Aorta (tissue), 5 donors: ENCODE results near the gene AARSD1. TPM values are rescaled to one million over a fixed set of nuclear protein-coding genes. Genes with fewer than 3 reads are reported as not detected.

Experiments used
- ATAC-seq: fragments of 200-7000 bp; cut with Tn5 transposase; one replicate; pipeline ENCODE4 v1.9.1; 2022; ENCODE audit warnings: moderate library complexity; ENCODE audit not compliant: low FRiP score
- DNase-seq, 2 donors: peaks; one replicate each; pipeline ENCODE4 v3.0.0-alpha.2; 2020
- H3K27ac ChIP-seq, 2 donors: one replicate each; pipeline ENCODE4 v1.5.1; 2013; ENCODE audit warnings: low read length in 2 of 2, mild to moderate bottlenecking in 2 of 2, moderate library complexity in 2 of 2, control low read depth in 1 of 2, inconsistent platforms in 1 of 2, low read depth in 1 of 2
- H3K27me3 ChIP-seq, 2 donors: one replicate each; pipeline ENCODE4 v1.6.1; 2013; ENCODE audit warnings: control low read depth in 1 of 2, low read length in 1 of 2, mild to moderate bottlenecking in 1 of 2, moderate library complexity in 1 of 2; ENCODE audit not compliant: insufficient read depth in 2 of 2, control insufficient read depth in 1 of 2
- H3K36me3 ChIP-seq, 2 donors: one replicate each; pipeline ENCODE4 v1.6.1; 2013; ENCODE audit warnings: control low read depth in 1 of 2, low read length in 1 of 2, mild to moderate bottlenecking in 1 of 2; ENCODE audit not compliant: insufficient read depth in 2 of 2, control insufficient read depth in 1 of 2
- H3K4me1 ChIP-seq, 2 donors: one replicate each; pipeline ENCODE4 v1.6.1; 2013; ENCODE audit warnings: low read length in 2 of 2, control low read depth in 1 of 2, mild to moderate bottlenecking in 1 of 2, moderate library complexity in 1 of 2; ENCODE audit not compliant: insufficient read depth in 2 of 2, control insufficient read depth in 1 of 2
- H3K4me3 ChIP-seq, 2 donors: one replicate each; pipeline ENCODE4 v1.5.1; 2013; ENCODE audit warnings: low read length in 2 of 2, control low read depth in 1 of 2, mild to moderate bottlenecking in 1 of 2
- H3K9me3 ChIP-seq: one replicate; pipeline ENCODE4 v1.6.1; 2013; ENCODE audit warnings: mild to moderate bottlenecking, low read length; ENCODE audit not compliant: control insufficient read depth
- WGBS, 2 donors: extraction: QIAGEN DNeasy Blood & Tissue Kit; methylation state at CpG; one replicate each; pipeline ENCODE4 v1.1.7; 2013; 5-methylcytosine and 5-hydroxymethylcytosine counted together
- intact Hi-C, 2 donors: fragments of 100-400 bp; cut with DNase I; formaldehyde crosslinking; loops; one replicate each; pipeline versions ENCODE4 v1.14.2 to v1.15.0; 2022
- polyA plus RNA-seq, 2 donors: library from polyadenylated mRNA; stranded (reverse); fragments of 200-250 nt; gene quantifications; one replicate each; pipeline ENCODE4 v1.2.3, GENCODE V29; 2013
- total RNA-seq, 2 donors: library from RNA; stranded (reverse); fragmentation: NEBNext Ultra II Directional; extraction: Animal tissue kit (Norgen Biotek cat#: 25700); gene quantifications; one replicate each; pipeline ENCODE4 v1.2.1, GENCODE V29; 2021
- donor health status: healthy with polysubstance abuse.
- donor health status: Bipolar disorder and iron deficiency.
- donor health status: DM: no; HTN: no; CAD: no.
- donor health status: DM: no; HTN: no; CAD: no.
- donor health status: DM: yes; HTN: yes; CAD: no.

AARSD1 gene
- total and polyA plus RNA-seq, 4 donors: 30.2 to 87.0 (median 38.6) TPM

DNA sequence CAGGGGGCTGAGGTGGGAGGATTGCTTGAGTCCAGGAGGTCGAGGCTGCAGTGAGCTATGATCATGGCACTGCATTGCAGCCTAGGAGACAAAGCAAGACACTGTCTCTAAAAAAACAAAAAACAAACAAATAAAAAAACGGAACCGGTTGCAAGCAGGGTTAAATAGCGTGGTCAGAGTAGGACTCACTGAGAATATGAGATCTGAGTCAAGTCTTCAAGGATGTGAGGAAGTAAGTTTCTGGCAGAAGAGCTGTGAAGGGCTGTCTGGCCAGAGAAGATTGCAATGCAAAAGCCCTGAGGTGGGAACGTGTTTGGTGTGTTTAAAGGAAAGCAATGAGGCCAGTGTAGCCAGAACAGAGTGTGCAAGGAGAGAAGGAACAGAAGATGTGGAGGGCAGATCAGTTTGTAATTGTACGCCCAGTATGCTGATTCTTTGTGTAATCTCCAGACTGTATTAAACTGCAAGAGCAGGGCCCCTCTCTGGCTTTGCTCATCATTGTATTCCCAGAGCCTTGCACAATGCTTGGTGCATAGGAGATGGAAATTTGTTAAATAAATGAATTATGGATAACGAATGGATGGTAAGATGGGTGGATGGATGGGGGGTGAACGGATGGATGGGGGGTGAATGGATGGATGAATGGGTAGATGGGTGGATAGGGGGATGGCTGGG, 57.3 kb downstream of the AARSD1 start:
- Histone ChIP-seq H3K27me3 (no peaks in the 10 kb centered on the region), H3K36me3 (no peaks in the 10 kb centered on the region), H3K4me1 (no peaks in the 10 kb centered on the region), H3K27ac (no peak overlapping the region), H3K4me3 (no peak overlapping the region), H3K9me3 (no peaks in the 10 kb centered on the region)
- DNase-seq (no peak), ATAC-seq (no peak)
- 83% methylated on average over 8 of the region's 8 CpGs for WGBS, 2 donors
- intact Hi-C loops: no loop called here

DNA sequence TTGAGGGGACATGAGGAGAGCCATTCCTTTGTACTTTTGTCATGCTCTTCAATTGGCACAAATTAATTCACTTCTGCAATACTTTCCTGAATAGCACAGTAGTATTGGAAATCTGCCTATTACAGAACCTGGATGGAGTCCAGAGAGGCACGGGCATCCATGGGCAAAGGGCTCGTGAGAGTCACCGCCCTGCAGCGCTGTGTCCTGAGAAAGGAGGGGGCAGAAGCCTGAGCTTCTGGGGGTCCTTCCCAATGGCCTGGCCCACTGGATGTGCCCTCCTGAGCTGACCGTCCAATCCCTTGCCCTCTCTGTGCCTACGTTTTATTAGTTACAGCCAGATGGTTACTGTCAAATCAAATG, 60.2 kb downstream of the AARSD1 start:
- Histone ChIP-seq H3K4me1 (no peaks in the 10 kb centered on the region), H3K36me3 (no peaks in the 10 kb centered on the region), H3K27ac (no peak overlapping the region), H3K9me3 (no peaks in the 10 kb centered on the region), H3K4me3 (no peak overlapping the region), H3K27me3 (no peaks in the 10 kb centered on the region)
- ATAC-seq: no peak
- intact Hi-C loops: no loop called here
- no peak for DNase-seq
- 57 to 66% methylated on average over 6 of the region's 6 CpGs for WGBS, 2 donors

DNA sequence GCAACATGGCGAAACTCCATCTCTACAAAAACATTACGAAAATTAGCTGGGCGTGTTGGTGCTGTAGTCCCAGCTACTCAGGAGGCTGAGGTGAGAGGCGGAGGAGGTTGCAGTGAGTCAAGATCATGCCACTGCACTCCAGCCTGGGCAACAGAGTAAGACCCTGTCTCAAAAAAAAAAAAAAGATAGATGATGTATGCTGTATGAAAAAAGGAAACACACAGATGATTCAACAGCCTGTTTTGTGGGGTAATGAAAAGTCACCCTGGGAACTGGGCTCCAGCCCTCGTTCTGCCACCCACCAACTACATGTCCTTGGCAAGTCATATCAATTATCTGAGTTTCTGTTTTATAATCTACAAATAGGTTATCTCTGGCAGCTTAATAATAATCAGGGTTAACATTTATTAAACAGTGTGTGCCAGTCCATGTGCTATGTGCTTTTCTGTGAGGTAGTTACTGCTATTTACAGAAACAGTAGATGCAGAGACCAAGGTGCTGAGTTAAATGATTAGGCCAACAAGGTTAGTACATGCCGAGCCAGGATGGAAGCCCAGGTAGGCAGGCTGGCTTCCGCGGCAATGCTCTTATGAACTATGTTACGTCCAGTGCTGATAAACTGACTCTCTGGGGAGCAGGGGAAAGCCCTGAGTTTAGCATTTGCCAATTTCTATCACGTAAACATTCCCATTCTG, 62.6 kb downstream of the AARSD1 start:
- intact Hi-C loops: no loop called here
- no peaks in the 10 kb centered on the region for H3K4me1 ChIP-seq
- H3K27ac ChIP-seq: no peak overlapping the region
- H3K4me3 ChIP-seq: no peak overlapping the region
- no peaks in the 10 kb centered on the region for H3K27me3 ChIP-seq
- 71 to 76% methylated on average over 10 of the region's 10 CpGs for WGBS, 2 donors
- DNase-seq (no peak), ATAC-seq (no peak)
- no peaks in the 10 kb centered on the region for H3K36me3 ChIP-seq
- H3K9me3 ChIP-seq: no peaks in the 10 kb centered on the region

Other genes with a start within 250 kb of the AARSD1 start
- 10 to 100 TPM; 62.5 to 72.4 TPM for gene EZH1, start 219.4 kb downstream of the AARSD1 start, total RNA-seq
- gene EZH1, start 219.4 kb downstream of the AARSD1 start, polyA plus RNA-seq: 10 to 100 TPM; 22.4 to 41.7 TPM
- 10 to 100 TPM; 27.1 to 77.7 TPM for gene RAMP2, start 203.2 kb downstream of the AARSD1 start, total RNA-seq
- gene RAMP2, start 203.2 kb downstream of the AARSD1 start, polyA plus RNA-seq: 10 to 100 TPM in 1 of 2 donors, 1 to 10 TPM in 1; 8.1 to 14.5 TPM
- gene VPS25, start 191.0 kb downstream of the AARSD1 start, total RNA-seq: 10 to 100 TPM; 31.2 to 33.8 TPM
- 10 to 100 TPM; 45.5 to 46.8 TPM for gene VPS25, start 191.0 kb downstream of the AARSD1 start, polyA plus RNA-seq
- gene WNK4, start 183.8 kb downstream of the AARSD1 start, total RNA-seq: under 1 TPM; 0.19 to 0.24 TPM
- gene WNK4, start 183.8 kb downstream of the AARSD1 start, polyA plus RNA-seq: 1 to 10 TPM in 1 of 2 donors, not detected in 1; 1.1 TPM
- 10 to 100 TPM; 31.7 to 34.8 TPM for gene COA3, start 165.8 kb downstream of the AARSD1 start, total RNA-seq
- 100 to 1,000 TPM in 1 of 2 donors, 10 to 100 TPM in 1; 75.9 to 117 TPM for gene COA3, start 165.8 kb downstream of the AARSD1 start, polyA plus RNA-seq
- gene CNTD1, start 165.6 kb downstream of the AARSD1 start, total RNA-seq: under 1 TPM in 1 of 2 donors, not detected in 1; 0.81 TPM
- 1 to 10 TPM in 1 of 2 donors, under 1 TPM in 1; 0.33 to 2.1 TPM for gene CNTD1, start 165.6 kb downstream of the AARSD1 start, polyA plus RNA-seq
- 10 to 100 TPM; 66.9 to 76.9 TPM for gene BECN1, start 140.2 kb downstream of the AARSD1 start, total RNA-seq
- 100 to 1,000 TPM in 1 of 2 donors, 10 to 100 TPM in 1; 67.8 to 105 TPM for gene BECN1, start 140.2 kb downstream of the AARSD1 start, polyA plus RNA-seq
- gene PSME3, start 131.1 kb downstream of the AARSD1 start, total RNA-seq: 10 to 100 TPM; 57.7 to 69.8 TPM
- gene PSME3, start 131.1 kb downstream of the AARSD1 start, polyA plus RNA-seq: 10 to 100 TPM; 41.1 to 58.6 TPM
- gene AOC2, start 119.9 kb downstream of the AARSD1 start, total RNA-seq: 1 to 10 TPM; 1.8 to 2.6 TPM
- gene AOC2, start 119.9 kb downstream of the AARSD1 start, polyA plus RNA-seq: under 1 TPM; 0.25 to 0.38 TPM
- 100 to 1,000 TPM; 270 to 344 TPM for gene AOC3, start 113.3 kb downstream of the AARSD1 start, total RNA-seq
- 100 to 1,000 TPM in 1 of 2 donors, 10 to 100 TPM in 1; 82.1 to 107 TPM for gene AOC3, start 113.3 kb downstream of the AARSD1 start, polyA plus RNA-seq
- gene G6PC1, start 63.7 kb downstream of the AARSD1 start, total RNA-seq: not detected
- gene G6PC1, start 63.7 kb downstream of the AARSD1 start, polyA plus RNA-seq: 1 to 10 TPM in 1 of 2 donors, not detected in 1; 3.0 TPM
- gene PTGES3L, start 15.6 kb upstream of the AARSD1 start, total RNA-seq: 1 to 10 TPM; 2.5 to 6.6 TPM
- gene PTGES3L, start 15.6 kb upstream of the AARSD1 start, polyA plus RNA-seq: 1 to 10 TPM; 3.2 to 5.5 TPM
- 10 to 100 TPM; 10.6 to 16.0 TPM for gene RUNDC1, start 16.1 kb upstream of the AARSD1 start, total RNA-seq
- gene RUNDC1, start 16.1 kb upstream of the AARSD1 start, polyA plus RNA-seq: 1 to 10 TPM; 2.4 to 7.3 TPM
- gene RPL27, start 34.0 kb upstream of the AARSD1 start, total RNA-seq: 100 to 1,000 TPM; 723 to 755 TPM
- 1,000 to 10,000 TPM; 3,011 to 6,939 TPM for gene RPL27, start 34.0 kb upstream of the AARSD1 start, polyA plus RNA-seq
- 10 to 100 TPM; 24.8 to 35.3 TPM for gene IFI35, start 42.3 kb upstream of the AARSD1 start, total RNA-seq
- 10 to 100 TPM; 34.2 to 45.2 TPM for gene IFI35, start 42.3 kb upstream of the AARSD1 start, polyA plus RNA-seq
- 100 to 1,000 TPM; 165 to 241 TPM for gene VAT1, start 57.9 kb upstream of the AARSD1 start, total RNA-seq
- gene VAT1, start 57.9 kb upstream of the AARSD1 start, polyA plus RNA-seq: 10 to 100 TPM; 55.7 to 65.3 TPM
- 1 to 10 TPM; 1.1 to 2.7 TPM for gene RND2, start 60.8 kb upstream of the AARSD1 start, total RNA-seq
- 1 to 10 TPM; 2.0 to 3.9 TPM for gene RND2, start 60.8 kb upstream of the AARSD1 start, polyA plus RNA-seq
- gene BRCA1, start 160.9 kb upstream of the AARSD1 start, total RNA-seq: 1 to 10 TPM; 4.3 to 6.6 TPM
- gene BRCA1, start 160.9 kb upstream of the AARSD1 start, polyA plus RNA-seq: 1 to 10 TPM in 1 of 2 donors, under 1 TPM in 1; 0.38 to 2.1 TPM
- 10 to 100 TPM; 93.7 to 99.1 TPM for gene NBR1, start 206.8 kb upstream of the AARSD1 start, total RNA-seq
- 10 to 100 TPM; 52.3 to 55.4 TPM for gene NBR1, start 206.8 kb upstream of the AARSD1 start, polyA plus RNA-seq
- gene TMEM106A, start 247.4 kb upstream of the AARSD1 start, total RNA-seq: 10 to 100 TPM; 20.2 to 37.2 TPM
- 1 to 10 TPM; 2.5 to 5.0 TPM for gene TMEM106A, start 247.4 kb upstream of the AARSD1 start, polyA plus RNA-seq